ENCODE data around the gene MAN2B2.

DNA sequence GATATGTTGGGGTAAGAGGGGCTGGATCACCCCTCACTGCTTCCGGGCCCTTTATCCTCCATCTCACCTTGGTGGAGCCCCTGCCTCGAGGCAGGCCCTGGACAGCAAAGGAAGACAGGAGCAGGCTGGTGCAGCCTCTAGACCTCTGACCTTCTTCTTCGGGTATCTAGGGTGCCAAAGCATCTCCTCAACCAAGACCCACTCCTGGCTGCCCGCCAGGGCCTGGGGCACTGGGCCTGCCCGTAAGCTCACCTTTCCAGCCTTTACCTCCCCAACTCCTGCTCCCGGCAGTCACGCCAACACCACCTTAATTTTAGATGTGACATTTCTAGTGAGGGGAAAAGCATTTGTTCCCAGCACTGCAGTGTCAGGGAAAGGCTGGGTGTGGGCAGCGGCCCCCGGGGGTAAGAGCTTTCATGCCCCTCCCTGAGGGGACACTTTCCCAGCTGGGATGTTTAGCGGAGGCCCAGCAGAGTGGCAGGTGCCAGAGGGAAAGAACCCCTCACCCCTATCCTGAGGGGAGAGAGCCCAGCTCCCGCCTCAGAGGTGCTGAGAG is 6.7 kb downstream of the MAN2B2 start:
- TF ChIP-seq, protein P1, sequence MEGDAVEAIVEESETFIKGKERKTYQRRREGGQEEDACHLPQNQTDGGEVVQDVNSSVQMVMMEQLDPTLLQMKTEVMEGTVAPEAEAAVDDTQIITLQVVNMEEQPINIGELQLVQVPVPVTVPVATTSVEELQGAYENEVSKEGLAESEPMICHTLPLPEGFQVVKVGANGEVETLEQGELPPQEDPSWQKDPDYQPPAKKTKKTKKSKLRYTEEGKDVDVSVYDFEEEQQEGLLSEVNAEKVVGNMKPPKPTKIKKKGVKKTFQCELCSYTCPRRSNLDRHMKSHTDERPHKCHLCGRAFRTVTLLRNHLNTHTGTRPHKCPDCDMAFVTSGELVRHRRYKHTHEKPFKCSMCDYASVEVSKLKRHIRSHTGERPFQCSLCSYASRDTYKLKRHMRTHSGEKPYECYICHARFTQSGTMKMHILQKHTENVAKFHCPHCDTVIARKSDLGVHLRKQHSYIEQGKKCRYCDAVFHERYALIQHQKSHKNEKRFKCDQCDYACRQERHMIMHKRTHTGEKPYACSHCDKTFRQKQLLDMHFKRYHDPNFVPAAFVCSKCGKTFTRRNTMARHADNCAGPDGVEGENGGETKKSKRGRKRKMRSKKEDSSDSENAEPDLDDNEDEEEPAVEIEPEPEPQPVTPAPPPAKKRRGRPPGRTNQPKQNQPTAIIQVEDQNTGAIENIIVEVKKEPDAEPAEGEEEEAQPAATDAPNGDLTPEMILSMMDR (conservative IDR thresholded peaks at IDR 0.05; ENCODE audit: low read length): no peak
- no peak for TF ChIP-seq EZH2phosphoT487 (IDR thresholded peaks at IDR 0.05; ENCODE audit: borderline replicate concordance, low read depth, low read length)
